HG03571 (cell line): Measurements from ENCODE around the gene PLAC8.
"Not testable (repeated sequence)": the region's sequence is repeated elsewhere in the genome, so short reads cannot be mapped to it uniquely, and the experiment has no call there.

Source experiments
- ATAC-seq: cut with Tn5 transposase; IDR thresholded peaks from one replicate; pipeline ENCODE4 v1.9.1; 2021; ENCODE audit not compliant: unreplicated experiment

PLAC8 gene

DNA sequence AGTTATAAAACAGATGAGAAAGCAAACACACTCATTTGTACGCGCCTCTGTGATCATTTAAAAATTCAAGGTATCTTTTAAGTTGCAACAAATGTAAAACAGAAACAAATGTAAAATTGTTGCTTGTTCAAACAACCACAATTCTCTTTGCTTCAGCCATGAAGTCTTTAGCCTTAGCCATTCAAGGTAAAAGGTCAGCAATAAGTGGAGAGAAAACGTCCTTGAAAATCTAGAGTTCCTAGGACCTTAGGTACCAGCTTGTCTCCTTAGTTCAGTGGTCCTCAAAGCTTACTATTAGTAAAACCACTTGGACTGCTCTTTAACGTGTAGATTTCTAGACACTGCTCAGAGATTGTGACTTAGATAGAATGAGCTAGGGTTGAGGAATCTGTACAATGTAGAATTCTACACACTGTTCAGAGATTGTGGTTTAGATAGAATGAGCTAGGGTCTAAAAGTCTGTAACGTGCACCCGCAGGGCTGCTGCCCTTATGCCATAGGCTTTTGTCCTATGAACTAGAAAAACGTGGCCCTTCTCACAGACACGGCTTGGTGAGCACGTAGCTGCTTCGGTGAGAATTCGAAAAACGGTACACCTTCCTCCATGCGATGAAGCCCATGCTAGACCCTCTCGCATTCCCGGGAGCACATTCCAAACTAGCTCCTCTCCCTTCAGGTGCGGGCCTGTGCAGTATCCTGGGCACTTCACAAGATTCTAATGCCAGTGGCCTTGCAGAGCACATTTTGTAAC lies 1.7 kb downstream of the PLAC8 start:
- ATAC-seq, result no peak

DNA sequence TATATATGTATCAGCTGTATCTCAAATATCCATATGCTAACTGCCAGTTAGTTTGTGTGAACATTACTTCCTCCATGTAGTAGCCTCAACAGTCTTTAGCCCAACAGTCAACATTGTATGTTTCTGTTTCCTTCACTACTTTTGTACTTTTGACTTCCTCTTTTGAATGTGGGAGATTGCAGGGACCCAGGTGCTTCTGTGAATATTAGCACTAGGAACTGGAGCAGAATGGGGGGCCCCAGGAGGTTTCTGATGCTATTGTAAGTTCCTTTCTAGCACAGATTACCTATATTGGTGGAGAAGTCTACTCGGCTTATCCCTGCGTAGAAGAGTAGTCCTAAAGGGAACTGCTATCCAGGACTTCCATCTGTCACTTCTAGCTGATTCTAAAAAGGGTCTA lies 2.3 kb downstream of the PLAC8 start:
- peak; percentile 45 for ATAC-seq

DNA sequence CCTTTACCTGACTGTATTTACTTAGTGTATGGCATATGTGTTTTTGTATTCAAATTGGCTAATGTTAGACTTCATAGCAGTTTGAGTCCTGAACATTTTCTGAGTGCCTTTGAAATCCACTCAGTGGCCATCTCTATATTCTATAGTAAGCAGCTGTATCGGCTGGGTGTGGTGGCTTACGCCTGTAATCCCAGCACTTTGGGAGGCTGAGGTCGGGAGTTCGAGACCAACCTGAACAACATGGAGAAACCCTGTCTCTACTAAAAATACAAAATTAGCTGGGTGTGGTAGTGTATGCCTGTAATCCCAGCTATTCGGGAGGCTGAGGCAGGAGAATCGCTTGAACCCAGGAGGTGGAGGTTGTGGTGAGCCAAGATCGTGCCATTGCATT lies 2.8 kb downstream of the PLAC8 start:
- ATAC-seq, result not testable (repeated sequence)

DNA sequence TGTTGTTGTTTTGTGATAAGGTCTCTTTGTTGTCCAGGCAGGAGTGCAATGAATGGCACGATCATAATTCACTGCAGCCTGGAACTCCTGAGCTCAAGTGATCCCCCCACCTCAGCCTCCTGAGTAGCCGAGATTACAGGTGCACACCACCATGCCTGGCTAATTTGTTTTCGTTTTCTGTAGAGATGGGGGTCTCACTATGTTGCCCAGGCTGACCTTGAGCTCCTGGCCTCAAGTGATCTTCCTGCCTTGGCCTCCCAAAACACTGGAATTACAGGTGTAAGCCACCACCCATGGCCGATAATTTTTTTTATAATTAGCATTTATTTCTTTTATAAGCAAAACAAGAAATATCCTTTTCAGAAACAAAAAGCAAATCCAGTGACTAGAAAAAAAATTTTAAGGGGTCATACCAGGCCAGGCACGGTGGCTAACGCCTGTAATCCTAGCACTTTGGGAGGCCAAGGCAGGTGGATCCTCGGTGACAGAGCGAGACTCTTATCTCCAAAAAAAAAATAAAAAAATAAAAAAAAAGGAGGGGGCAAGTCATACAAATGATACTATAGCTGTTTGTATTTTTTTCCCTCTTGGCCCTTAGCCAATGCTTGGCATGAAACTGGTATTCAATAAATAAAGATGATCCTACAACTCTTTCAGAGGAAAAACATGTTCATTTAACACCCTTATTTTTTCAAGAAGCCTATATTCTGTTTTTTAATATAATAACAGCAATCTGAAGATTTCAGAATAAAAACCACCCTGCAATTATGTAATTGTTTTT lies 3.4 kb downstream of the PLAC8 start:
- ATAC-seq, result no peak

DNA sequence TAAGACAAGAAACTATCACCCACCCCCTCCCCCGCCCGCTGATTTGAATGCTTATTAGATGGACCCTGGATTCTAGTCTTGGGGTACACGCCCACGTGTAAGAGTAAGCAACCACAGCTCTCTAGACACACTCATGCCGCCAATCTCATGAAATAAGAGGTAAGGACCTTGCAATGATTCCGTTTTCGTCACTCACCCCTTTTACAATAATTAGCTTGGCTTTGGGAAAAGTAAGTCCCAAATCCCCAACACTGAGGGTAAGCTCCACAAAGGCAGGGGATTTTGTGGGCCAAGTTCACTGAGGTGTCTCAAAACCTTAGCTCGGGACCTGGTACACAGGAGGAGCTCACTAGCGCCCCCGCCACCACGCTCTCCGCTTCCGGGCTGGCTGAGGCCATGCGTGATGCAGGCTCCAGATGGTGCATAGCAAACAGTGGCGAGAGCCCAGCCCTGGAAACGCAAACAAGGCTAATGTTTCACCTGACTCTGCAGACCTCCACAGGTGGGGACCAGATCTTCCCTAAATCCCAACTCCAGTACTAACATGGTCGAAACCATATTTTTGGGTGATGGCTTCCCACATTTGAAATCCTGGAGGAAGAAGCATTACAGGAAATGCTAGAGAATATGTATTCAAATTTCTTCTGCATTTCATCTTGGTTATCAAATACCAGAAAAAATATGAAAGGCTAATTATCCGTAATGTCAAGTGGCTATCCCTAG lies 4.1 kb downstream of the PLAC8 start:
- ATAC-seq, result peak; percentile 62

DNA sequence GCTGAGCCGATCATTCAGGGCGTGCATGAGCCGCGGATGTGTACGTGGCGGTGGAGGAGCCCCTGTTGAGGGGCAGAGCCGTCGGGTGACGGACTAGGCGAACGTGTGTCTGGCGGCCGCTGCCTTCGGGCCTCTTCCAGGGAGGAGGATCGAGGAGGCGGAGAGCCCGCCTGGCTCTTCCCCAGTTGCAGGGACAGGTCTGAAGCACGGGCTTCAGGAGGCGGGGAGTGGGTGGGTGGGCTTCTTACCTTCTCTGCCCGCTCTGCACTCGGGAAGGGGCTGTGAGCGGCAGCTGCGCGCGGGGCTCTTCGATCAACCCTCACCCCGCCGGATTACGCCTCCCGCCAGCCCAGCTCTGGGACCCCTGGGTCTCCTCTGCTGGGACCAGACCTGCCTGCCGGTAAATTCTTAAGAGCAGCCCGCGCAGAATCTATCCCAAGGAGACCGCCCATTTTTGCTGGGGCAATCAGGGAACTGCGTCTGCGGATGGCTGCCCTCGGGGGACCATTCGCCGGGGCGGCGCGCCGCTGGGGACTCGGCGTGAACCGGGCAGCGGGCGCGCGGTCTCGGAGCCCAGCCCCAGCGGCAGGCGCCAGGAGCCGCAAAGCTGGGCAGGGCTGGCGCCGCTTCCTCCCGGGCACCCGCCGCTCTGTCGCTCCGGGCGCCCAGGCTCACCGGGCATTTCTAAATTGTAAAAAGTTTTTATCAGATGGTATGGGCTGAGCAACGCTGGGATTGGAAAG lies 4.9 kb downstream of the PLAC8 start:
- ATAC-seq, result peak; percentile 14

DNA sequence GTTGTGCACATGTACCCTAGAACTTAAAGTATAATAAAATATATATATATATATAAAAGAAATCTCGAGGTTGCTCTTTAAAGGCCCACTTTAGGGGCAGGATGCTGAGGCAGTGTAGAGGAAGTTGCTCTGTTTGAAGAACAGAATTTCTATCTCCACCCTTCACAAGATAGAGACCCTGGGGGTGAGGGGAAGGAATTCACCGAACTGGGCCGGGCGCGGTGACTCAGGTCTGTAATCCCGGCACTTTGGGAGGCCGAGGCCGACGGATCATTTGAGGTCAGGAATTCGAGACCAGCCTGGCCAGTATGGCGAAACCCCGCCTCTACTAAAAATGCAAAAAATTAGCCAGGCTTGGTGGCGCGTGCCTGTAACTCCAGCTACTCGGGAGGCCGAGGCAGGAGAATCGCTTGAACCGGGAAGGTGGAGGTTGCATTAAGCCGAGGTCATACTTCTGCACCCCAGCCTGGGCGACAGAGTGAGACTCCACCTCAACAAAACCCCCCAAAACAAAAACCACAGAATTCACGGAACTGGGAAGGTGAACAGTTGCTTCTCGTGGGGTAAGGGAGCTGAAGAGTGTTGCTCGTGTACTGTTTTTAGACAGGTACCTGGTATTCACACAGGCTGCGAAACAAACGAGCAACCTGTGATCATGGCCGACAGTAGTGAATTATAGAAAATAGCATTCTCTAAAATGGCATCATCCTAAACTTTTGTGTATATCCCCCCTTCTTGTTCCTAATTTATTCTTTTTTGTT lies 6.2 kb downstream of the PLAC8 start:
- ATAC-seq, result no peak

DNA sequence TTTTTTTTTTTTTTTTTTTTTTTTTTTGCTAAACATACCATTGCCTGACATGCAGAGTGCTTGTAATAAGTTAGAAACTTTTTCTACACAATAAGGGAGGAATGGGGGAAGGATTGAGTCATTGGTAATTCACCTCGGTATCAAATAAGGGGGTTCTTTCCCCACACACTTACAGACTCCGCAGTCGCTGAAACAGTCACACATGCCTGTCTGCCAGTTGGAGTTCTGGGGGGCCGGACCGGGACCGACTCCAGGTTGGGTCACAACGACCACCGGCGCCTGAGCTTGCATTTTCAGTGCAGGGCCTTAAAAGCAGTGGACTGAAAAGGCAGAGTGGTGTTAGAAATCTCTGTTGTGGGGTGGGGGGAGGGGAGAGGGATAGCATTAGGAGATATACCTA lies 6.9 kb downstream of the PLAC8 start:
- ATAC-seq, result no peak

DNA sequence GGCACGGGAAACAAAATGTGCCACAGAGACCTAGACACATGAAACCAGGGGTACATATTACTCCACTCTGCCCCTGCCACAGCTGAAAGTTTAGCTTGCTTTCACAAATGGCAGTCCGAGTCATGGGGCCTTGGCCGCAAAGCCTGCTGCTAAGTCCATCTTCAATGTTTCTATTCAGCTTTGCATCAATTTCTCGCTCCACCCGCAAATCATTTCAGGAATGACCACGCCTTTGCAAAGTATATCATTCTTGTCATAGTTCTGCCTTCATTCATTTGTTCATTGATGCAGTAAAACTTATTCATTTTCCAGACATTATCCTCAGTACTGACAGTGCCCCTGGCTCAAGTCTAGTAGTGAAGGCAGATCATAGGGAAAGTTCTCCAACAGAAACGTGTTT lies 9.5 kb downstream of the PLAC8 start:
- no peak for ATAC-seq

DNA sequence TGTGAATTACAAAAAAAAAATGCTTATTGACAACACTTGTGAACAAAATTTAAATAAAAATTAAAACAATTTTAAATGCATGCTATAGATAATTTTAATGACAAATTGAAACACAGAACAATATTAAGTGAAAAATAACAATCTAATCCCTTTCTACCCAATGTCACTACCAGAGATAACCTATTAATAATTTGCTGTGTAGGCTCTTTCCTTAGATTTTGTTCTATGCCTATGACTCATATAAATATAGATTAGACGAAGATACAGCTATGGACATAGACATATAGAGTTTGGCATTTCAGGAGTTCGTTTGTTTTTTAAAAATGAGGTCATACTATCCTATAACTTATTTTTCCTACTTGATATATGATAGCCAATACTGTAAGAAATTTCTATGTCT lies 18.1 kb downstream of the PLAC8 start:
- ATAC-seq, result no peak

DNA sequence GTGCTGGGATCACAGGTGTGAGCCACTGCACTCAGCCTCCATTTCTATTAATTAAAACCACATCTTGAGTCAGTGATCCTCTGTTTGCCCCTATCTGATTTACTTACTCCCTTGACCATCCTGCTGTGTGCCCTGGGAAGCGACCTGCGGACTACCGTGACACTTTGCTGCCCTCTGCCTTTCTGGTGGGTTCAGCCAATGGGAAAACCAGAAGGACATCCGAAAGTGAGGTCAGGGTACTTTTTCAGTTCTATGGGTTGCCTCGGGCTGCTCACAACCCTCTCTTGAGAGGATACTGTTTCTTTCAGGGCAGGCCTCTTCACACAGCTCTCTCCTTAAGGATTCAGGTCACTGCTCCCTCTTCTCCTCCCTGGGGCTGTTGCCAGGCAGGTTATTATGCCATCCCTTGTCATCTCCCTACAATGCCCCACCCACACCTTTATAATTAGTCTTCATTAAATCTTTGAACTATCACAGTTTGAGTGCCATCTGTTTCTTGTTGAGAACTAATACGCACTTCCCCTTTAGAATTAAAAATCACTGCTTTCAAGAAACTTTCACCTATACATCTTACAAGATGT lies 21.4 kb downstream of the PLAC8 start:
- no peak for ATAC-seq

DNA sequence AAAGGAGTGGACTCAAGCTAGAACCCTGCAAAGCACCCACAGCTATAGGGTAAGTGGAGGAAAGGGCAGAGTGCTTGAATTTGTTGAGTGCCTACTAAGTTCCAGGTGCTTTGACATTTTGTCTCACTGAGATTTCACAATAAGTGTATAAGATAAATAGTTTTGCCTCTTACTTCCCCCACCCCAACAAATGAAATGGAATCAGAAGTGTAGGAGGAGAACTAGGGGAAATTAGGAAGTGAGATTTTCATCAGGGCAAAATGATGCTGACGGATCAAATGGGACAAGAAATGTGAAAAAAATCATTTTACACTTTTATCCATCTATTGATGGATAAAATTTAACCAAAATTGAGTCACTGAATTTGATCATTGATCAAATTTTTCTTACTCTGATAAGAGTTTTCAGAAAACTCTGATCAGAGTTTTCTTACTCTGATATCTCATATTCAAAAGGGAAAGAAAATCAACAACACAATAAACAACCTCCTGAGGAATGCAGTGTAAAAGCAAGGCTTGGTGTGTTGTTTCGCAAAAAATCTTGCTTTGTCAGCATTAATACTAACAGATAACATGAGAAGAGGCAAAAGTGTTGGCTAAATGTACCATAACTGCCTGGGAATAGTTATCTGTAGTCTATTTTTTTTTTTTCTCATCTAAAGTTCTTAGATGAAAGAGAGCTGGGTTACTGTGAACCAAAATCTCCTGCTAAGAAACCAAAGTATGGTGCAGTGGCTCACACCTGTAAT lies 24.9 kb downstream of the PLAC8 start:
- no peak for ATAC-seq

DNA sequence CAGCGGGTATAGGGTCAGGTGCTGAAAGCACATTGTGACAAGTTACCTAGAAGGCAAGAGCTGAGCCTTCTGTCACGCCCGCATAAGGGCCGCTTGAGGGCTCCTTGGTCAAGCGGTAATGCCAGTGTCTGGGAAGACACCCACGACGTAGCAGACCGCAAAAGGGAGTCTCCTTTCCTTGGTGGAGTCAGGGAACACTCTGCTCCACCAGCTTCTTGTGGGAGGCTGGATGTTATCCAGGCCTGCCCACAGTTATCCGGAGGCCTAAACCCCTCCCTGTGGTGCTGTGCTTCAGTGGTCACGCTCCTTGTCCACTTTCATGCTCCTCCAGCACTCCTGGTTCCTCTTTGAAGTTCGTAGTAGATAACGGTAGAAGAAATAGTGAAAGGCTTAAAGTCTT lies 29.6 kb downstream of the PLAC8 start:
- ATAC-seq, result not testable (repeated sequence)

DNA sequence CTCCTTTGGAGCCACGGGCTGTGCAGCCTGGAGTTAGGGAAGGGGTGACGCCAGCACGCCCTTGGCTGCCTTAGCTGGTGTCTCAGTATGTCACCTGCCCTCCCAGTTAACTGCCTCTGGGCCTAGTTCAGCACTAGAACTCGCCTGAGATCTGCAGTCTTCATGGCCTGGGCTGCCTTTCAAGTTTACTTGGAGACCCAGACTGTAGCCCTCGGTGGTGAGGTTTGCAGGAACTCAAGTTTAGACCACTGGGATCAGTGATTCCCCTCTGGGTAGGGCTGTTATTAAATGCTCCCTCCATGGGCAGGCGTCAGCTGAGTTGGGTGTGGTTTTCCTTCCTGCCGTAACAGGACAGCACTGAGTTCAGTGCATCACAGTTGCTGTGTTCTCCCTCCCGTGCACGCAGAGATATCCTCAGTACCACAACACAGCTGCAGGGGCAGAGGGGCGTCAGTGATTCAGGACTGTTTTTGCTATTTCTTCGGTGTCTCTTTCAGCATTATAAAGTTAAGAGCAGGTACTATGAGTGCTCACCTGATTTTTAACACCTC lies 30.5 kb downstream of the PLAC8 start:
- ATAC-seq, result no peak

DNA sequence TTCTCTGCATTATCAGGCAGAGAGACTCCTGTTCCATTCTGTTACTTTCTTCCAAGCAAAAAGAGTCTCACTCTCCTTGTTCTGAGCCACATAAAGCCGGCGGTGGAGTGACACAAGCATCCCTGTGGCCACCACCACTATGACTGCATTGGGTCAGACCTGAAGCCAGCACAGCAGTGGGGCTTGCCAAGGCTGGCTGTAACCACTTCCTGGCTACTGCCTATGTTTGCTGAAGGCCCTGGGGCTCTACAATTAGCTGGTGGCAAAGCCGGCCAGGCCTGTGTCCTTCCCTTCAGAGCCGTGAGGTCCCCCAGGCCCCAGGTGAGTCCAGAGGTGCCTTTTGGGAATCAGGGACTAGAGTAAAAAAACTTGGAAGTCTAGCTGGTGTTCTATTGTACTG lies 31.8 kb downstream of the PLAC8 start:
- no peak for ATAC-seq

DNA sequence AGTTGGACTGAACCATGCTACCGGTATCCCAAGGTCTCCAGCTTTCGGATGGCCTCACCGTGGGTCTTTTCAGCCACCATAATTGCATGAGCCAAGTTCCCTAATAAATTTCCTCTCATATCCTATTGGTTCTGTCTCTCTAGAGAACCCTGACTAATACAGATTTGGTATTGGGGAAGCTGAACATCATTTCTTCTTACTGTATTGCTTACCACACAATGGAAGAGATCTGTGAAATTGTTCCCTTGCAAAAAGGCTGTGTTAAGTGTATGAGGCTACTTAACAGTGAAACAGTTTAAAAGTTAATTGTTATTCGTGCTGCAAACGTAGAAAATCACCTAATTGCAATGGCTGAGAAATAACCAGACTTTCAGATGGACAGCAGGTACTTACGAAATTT lies 34.0 kb downstream of the PLAC8 start:
- no peak for ATAC-seq

DNA sequence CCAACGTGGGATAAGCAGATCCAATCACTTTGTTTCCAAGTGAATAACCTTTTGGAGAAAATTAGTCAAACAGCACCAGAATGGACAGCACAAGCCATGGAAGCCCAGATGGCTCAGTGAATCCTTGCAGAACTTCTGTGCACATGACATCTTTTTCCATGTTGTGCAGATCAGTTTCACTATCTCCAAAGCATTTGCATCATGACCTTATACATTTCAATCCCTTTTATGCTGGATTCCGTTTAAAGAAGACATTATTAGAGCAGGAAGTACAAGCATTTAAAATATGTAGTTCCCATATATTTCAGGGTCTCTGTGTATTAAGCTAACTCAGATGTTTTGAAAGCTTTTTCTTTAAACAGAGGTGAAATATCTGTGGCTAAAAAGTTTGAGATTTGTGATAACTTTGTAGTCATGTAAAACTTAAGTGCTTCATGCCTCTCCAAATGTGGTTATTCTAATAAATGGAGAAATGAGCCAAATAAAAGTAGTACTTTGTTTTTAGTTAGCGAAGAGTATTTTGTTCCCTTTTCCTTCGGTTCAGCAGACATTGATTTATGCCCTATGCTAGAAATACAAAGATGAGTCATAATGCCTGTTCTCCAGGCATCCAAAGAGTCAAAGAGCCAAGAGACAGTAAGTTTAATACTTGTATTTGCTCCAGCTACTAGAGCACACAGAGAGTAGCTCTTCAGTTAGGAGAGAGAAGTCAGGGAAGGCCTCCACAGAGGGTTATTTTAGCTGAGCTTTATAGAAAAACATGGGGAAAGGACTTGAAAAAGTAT lies 39.0 kb downstream of the PLAC8 start:
- no peak for ATAC-seq

DNA sequence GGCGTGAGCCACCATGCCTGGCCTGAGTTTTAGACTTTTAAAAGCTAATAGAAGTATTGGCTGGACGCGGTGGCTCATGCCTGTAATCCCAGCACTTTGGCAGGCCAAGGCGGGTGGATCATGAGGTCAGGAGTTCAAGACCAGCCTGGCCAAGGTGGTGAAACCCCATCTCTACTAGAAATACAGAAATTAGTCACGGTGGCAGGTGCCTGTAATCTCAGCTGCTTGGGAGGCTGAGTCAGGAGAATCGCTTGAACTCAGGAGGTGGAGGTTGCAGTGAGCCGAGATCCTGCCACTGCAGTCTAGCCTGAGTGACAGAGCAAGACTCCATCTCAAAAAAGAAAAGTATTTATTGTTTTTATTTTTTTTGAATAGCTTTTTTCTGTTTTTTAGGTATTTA lies 39.7 kb downstream of the PLAC8 start:
- not testable (repeated sequence) for ATAC-seq
